ENCODE measurements around the gene SERPINA12. TPM values are rescaled to one million over a fixed set of nuclear protein-coding genes. Genes with fewer than 3 reads are reported as not detected.

Gene SERPINA12
- total RNA-seq, 1 experiment from 2014 or later, result not detected

- H3K4me3 ChIP-seq (replicated peaks in 1 of 2; ENCODE audit: low read depth in 1 of 2, low read length in 2 of 2), result no peak overlapping the region
- DNase-seq (ENCODE audit: low read depth, low spot score) (no peak), ATAC-seq (no peak)
- no peaks in the 10 kb centered on the region for H3K36me3 ChIP-seq (ENCODE audit: control insufficient read depth in 1 of 2, insufficient read depth in 2 of 2, low read length in 2 of 2)
- no peak overlapping the region for H2AFZ ChIP-seq (ENCODE audit: low read depth, low read length, poor library complexity, severe bottlenecking)
- H4K20me1 ChIP-seq (ENCODE audit: insufficient read depth), result no peaks in the 10 kb centered on the region
- no peak overlapping the region for H3K9ac ChIP-seq (ENCODE audit: low read length)
- no peaks in the 10 kb centered on the region for H3K27me3 ChIP-seq (ENCODE audit: insufficient read depth, low read length)
- TF ChIP-seq ZNF274 (IDR thresholded peaks at IDR 0.05; ENCODE audit: low read depth, low read length), result no peak
- TF ChIP-seq RAD21 (IDR thresholded peaks at IDR 0.05; ENCODE audit: low read depth), result peak; percentile 28
- ChIA-PET RAD21 (ENCODE audit: low non-redundant PET in 1 of 2, low total read pairs in 2 of 2, uncharacterized antibody in 2 of 2, unreplicated experiment in 2 of 2) (no interaction called here), CTCF (no interaction called here), POLR2A (no interaction called here)
- H3K27ac ChIP-seq (ENCODE audit: low read depth, low read length), result no peak overlapping the region
- no peaks in the 10 kb centered on the region for H3K9me2 ChIP-seq (ENCODE audit: insufficient read depth)
- H3K4me1 ChIP-seq (ENCODE audit: control insufficient read depth in 1 of 2, insufficient read depth in 2 of 2, low read length in 2 of 2), result no peaks in the 10 kb centered on the region
- BruUV-seq (replicated peaks), result no TSS peak
- no peaks in the 10 kb centered on the region for H3K79me2 ChIP-seq (ENCODE audit: insufficient read depth, low read length)
- no peaks in the 10 kb centered on the region for H3K9me3 ChIP-seq (ENCODE audit: control insufficient read depth in 1 of 2, insufficient read depth in 1 of 2, low read depth in 1 of 2, low read length in 2 of 2)
- intact Hi-C loops (cut with micrococcal nuclease), result no loop called here
- no peak overlapping the region for H3K4me2 ChIP-seq (ENCODE audit: low read length)
Measured at GRCh38 chr14:94521375-94522114, 12.3 kb upstream of the SERPINA12 start.

- Histone ChIP-seq H4K20me1 (ENCODE audit: insufficient read depth) (no peaks in the 10 kb centered on the region), H3K79me2 (ENCODE audit: insufficient read depth, low read length) (no peaks in the 10 kb centered on the region), H3K9me3 (ENCODE audit: control insufficient read depth in 1 of 2, insufficient read depth in 1 of 2, low read depth in 1 of 2, low read length in 2 of 2) (no peaks in the 10 kb centered on the region), H3K4me1 (ENCODE audit: control insufficient read depth in 1 of 2, insufficient read depth in 2 of 2, low read length in 2 of 2) (no peaks in the 10 kb centered on the region), H2AFZ (ENCODE audit: low read depth, low read length, poor library complexity, severe bottlenecking) (no peak overlapping the region), H3K27ac (ENCODE audit: low read depth, low read length) (no peak overlapping the region), H3K9ac (ENCODE audit: low read length) (no peak overlapping the region), H3K36me3 (ENCODE audit: control insufficient read depth in 1 of 2, insufficient read depth in 2 of 2, low read length in 2 of 2) (no peaks in the 10 kb centered on the region), H3K9me2 (ENCODE audit: insufficient read depth) (no peaks in the 10 kb centered on the region), H3K4me2 (ENCODE audit: low read length) (no peak overlapping the region), H3K4me3 (replicated peaks in 1 of 2; ENCODE audit: low read depth in 1 of 2, low read length in 2 of 2) (no peak overlapping the region), H3K27me3 (ENCODE audit: insufficient read depth, low read length) (0 out of 2 replicates have a peak, but pooled peaks cover under 1% of the 10 kb centered on the region)
- ChIA-PET RAD21 (ENCODE audit: low non-redundant PET in 1 of 2, low total read pairs in 2 of 2, uncharacterized antibody in 2 of 2, unreplicated experiment in 2 of 2) (no interaction called here), CTCF (no interaction called here), POLR2A (no interaction called here)
- intact Hi-C loops (cut with micrococcal nuclease), result no loop called here
- no peak for DNase-seq (ENCODE audit: low read depth, low spot score)
- no peak for ATAC-seq
- BruUV-seq (replicated peaks), result no TSS peak
- no peak for TF ChIP-seq EGR1 (IDR thresholded peaks at IDR 0.05; ENCODE audit: low read depth)
- no peak for TF ChIP-seq SIN3A (IDR thresholded peaks at IDR 0.05; ENCODE audit: low read depth)
- TF ChIP-seq POLR2A (IDR thresholded peaks at IDR 0.05; ENCODE audit: borderline replicate concordance, extremely low read depth, insufficient read depth, insufficient read length), result no peak
- TF ChIP-seq CTCF (IDR thresholded peaks at IDR 0.05 in 2 of 3, conservative IDR thresholded peaks at IDR 0.05 in 1 of 3; ENCODE audit: borderline replicate concordance in 1 of 3, insufficient read depth in 1 of 3, low read depth in 2 of 3, low read length in 2 of 3), result no peak
- no peak for TF ChIP-seq JUND (IDR thresholded peaks at IDR 0.05)
- no peak for TF ChIP-seq POLR2AphosphoS5 (IDR thresholded peaks at IDR 0.05; ENCODE audit: low read depth, low read length)
- no peak for TF ChIP-seq EZH2 (IDR thresholded peaks at IDR 0.05)
Measured at GRCh38 chr14:94517641-94518257, 8.5 kb upstream of the SERPINA12 start.

Data from HCT116 (cell line).